HG03378 (cell line): ENCODE measurements around the gene MRPS14.

Source experiments
- ATAC-seq: cut with Tn5 transposase; IDR thresholded peaks from one replicate; pipeline ENCODE4 v1.9.1; 2021; ENCODE audit warnings: mild to moderate bottlenecking, moderate library complexity; ENCODE audit not compliant: unreplicated experiment

MRPS14 gene

DNA sequence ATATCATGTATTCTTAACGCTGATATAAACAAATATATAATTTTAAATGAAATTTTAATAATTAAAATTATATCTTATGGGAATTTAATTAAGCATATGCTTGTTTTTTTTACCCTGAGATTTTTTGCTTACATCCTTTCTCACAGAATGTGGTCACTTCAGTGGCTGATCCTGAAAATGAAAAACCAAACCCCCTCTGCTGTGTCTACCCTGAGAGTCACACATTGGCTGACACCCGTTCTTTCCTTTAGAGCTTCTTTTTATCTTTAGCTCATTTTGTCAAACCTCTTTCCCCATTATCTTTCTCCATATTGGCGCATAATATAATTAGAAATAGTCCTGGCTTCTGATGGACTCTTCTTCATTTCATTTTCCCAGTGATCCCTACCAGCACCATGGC lies 34.2 kb downstream of the MRPS14 start:
- no peak for ATAC-seq

DNA sequence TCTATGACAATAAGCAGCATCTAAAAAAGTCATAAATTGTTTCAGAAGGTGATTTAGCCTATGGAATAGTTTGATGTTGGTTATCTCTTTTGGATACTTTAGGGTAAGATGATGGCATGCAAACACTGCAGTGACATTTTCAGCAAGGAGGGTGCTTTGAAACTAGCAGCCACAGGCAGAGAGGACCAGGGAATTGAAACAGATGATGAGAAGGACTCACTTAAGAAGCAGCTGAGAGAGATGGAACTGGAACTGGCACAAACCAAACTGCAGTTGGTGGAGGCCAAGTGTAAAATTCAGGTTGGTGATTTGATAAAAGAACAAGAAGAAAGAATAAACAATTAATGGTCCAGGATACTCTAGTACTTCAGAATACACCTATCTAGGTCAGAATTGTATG lies 34.7 kb downstream of the MRPS14 start:
- ATAC-seq = no peak

DNA sequence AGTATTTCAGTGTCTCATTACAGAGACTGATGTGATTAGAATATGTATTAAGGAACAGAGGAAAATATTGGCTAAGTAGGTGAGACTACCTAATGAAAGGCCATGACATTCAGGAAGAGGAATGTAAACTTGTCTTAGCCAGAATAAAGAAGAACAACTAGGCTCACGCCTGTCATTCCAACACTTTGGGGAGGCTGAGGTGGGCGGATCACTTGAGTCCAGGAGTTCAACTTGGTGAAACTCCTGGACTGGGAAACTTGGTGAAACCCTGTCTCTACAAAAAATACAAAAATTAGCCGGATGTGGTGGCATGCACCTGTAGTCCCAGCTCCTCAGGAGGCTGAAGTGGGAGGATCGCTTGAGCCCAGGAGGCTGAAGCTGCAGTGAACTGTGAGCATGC lies 38.3 kb downstream of the MRPS14 start:
- ATAC-seq = no peak

DNA sequence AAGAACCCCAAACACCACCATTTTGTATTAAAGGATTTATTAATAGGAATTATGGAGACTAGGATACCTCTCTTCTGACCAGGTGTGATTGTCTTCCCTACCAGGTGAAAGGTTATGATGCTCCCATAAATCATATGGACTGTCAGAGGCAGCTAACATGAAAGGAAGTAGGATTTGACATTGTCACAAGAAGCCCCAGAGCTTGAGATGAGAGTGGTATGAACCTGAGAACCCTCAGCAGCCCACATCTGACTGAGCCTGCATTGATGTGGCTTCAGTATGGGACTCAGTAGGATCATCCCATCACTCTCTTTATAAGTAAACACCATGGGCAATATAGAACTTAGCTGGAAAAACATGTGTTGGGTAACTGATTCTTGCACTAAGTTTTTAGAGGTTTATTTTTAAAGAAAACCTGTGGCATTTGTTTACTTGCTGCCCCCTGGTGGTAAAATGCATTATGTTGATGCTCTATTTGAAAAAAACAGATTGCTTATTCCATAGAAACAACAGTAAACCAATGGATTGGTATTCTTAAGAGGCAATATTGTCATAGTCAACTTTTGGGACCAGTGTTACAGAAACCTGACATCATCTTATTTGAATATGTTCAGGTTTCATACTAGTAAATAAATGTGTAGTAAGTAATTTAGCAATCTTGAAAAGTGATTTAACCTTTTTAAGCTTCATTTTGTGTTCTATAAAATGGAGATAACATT lies 40.1 kb downstream of the MRPS14 start:
- ATAC-seq = no peak

DNA sequence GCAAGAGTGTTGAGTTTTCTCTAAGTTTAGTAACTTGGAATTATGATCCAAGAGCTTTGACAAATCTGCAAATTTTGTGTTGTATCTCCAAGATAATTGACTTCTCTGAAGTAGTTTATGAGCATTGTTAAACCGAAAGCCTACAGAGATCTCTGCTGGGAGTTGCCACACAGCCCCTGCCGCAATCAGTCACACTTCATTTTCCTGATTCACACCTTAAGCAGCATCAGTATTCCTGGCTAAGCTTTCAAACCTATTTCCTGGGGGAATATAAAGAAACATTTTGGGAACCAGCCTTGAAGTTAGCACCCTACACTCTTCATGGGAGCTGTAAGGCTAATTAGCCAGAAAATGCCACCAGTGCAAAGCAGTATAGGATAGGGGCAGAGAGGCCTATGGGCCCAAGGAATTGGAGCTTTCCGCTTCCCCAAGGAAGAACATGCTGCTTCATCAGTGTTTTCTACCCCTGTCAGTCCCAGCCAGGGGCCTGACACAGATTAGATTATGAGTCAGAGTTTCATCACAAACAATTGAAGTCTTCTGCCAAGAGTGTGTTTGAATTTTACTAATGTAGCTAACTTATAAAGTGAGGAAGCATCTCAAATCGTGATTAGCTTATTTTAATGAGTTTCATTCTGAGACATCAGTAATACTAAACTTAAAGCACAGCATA lies 46.7 kb downstream of the MRPS14 start:
- ATAC-seq = no peak

DNA sequence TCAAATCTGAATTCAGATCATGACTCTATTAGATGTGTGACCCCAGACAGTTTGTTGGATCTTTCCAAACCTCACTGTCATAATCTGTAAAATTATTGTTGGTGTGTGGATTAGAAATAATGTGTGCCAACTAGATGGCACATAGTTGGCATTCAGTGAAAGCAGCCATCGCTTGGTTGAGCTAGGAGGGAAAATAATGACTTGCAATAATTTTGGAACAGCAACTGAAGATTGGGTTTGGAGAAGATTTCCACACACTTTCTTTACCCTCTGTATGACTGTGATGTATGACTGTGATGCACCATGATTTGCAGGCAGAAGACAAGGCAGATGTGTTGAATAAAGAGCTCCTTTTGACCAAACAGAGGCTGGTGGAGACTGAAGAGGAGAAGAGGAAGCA lies 47.5 kb downstream of the MRPS14 start:
- ATAC-seq = no peak

DNA sequence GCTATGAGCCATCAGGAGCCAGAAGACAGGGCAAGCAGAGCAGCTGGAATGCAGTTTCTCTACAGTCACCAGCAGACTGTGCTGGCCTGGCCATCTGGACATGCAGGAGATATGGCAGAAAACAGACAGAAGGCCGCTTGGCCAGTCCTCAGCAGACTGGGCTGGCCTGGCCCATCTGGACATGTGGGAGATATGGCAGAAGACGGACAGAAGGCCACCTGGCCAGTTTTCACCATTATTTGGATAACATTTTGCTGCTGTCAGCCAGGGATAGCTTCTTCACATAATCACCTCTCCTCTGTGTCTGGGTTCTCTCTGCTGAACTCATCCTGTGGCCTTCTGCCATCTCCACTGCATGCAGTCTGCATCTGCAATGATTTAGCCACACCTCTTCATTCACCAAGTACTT lies 48.5 kb downstream of the MRPS14 start:
- ATAC-seq = no peak

DNA sequence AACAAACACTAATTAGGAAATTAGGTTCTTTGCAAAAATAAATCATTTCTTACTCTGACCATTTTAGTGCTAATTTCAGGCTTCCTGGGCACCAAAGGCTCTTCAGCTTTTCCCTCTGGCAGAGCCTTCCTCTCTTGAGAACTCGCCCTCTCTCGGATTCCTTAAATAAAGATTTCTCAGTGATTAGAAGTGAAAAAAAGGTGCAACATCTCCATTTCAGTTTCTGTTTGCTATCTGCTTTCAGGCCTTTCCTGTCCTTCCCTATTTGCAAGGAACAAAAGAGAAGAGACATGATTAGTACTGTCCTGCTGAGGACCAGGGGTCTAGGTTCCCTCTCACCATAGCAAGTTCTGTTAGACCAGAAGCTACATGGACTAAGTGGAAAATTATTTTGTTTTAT lies 51.3 kb downstream of the MRPS14 start:
- ATAC-seq = no peak

DNA sequence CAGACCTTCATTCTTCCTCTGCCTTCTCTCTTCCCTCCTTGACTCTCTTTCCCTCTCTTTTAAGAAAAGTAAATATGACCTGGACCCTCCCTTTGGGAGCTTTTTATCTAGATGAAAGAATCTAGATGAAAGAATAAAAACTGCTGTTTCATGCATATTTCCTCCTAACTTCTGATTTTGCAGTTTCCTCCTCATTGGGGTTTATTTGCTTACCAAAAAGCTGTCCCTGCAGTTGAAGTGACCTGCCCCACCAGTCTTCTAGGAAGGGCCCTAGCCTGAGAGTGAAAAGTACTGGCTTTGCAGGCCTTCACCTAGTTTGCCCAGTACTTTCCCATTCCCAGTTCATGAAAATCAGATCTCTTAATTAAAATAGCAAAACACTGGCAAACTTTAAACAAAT lies 51.8 kb downstream of the MRPS14 start:
- no peak for ATAC-seq

DNA sequence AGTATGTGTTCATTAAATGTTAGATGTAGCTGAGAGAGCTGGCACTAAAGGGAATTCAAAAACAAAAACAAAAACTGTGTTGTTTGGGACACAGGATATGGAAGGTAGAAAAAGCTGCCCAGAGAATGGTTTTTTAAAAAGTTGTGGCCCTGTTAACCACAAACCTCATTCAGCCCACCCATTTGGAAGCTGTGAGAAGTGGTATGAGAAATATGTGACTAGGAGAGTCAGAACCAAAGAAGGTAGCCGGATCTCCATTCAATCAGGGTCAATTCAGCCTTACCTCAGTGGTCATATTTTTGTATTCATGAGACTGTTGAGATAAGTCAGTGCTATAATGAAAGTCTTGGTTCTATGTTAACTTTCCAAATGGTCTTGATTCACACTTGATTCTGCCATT lies 53.2 kb downstream of the MRPS14 start:
- ATAC-seq = peak; percentile 54

DNA sequence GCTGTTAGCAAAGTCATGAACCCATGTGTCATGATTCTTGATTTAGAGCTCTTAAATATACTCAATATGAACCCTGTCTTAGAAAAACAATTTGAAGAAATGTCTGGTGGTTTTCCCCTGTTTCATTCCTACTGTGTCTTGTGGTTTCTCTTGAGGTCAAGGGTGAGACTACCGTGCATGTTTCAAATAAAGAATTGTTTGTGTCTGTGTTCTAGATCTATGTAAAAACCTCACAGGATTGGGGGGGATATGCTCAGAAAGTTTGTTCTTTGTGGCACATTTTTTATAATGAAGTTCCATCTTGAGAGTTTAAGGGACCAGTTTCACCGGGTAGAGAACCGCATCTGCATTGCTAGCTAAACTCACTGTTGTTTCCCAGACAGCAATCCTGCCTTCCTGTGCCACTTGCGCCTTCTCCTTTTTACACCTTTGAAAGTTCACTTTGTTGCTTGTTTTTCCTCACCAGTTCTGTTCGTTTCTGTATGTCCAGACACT lies 54.4 kb downstream of the MRPS14 start:
- peak; percentile 75 for ATAC-seq

DNA sequence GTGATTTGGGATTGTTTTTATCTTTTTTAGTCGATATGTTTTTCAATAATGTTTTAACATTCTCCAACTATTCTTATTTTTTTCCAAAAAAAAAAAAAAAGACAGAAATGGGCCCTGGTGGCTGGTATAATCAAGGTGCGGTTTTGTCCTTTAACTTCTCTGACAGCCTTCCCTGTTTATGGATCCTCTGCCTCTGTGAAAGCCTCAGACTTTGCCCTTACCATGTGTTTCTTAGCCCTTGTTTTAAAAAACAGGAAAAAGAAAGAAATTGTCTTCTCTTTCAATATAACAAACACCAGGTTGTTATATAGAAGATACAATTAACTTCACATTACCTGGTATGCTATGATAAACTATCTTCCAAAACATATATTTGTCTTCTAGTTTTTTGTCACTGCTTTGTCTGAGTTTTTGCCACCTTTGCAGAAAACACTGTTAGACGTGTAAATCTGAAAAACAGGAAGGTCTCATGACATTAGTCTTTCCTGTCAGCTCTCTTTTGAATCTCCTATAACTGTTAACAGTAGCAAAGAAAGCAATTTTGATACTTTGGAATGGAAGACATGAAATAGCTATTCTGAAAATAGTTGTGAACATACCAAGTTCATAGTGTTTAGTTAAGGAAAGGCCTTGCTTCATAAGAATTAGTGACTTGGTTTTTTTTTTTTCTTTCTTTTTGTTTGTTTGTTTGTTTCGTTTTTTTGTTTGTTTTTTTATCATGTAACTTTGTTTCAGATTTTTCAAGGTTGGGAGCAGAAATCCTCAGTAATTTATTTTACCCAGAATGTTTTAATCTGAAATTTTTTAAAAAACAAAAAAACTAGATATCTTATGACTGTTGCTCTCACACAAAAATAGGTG lies 55.1 kb downstream of the MRPS14 start:
- no peak for ATAC-seq

DNA sequence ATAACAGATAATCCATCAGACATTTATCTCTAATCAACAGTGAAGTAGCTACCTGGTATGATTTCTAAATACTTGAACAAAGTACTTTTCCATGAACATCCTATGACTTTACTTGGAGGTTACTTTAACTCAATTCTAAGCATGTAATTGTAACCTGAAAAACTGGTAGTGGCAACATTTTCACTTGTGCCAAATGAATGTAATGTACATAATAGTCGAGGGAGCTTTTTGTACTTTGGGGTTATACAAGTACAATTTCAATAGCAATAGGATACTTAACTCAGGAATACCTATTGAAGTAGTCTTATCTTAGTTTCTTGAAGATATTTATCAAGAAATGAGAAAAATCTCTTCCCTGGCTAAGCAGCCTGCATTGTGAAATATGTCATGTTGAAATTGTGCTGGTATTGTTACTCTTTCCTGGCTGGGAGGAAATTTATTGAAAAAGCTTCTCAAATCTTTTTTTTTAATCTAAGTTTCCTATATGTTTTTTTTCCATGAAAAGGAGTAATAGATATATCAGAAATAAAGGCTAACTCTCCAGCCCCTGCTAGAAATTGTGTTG lies 57.1 kb downstream of the MRPS14 start:
- ATAC-seq = no peak

DNA sequence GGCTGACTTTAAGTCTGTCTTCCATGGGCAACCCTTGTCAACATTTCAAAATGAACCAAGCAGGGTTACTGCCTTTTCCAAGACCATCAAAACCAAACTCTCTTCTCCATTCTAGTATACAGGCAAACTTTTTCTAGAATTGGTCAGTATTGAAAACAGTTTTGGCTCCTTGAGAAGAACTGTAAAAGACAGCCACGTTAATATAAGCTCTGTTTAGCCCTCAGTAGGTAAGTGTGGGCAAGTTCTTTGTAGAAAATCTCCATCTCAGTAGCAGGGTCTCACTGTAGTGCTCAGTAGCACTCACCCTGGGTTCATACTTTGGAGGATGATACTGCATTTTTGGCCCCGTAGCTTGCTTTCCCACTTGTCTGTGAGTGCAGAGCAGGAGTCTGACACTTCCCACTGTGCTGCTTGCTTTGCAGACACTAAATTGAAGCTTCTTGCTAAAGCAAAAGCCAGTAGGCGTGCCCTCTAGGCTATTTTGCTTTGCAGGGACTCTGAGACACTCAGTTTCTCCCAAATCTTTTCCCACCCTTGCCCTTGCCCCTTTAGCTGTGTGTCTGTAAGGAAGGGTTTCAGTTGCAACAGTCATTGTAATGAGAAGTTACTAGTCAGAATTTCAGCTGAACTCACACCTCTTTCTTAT lies 57.7 kb downstream of the MRPS14 start:
- no peak for ATAC-seq

DNA sequence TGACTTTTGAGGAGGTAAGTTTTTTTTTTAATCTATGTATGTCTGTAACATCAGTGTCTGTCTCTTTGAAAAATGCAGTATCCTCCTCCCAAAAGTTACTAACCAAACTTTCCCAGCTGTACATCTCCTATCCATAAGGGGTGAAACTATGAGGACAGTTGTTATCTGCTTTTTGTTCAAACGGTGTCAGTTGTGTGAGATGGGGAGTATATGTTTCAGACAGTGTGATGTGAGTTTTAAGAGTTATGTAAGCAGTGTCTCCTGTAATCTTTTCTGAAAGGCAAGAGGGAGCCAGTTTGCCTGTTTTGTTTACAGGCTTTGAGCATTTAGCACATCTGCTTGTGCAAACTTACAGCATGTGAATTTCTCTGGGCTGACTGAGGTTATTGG lies 58.3 kb downstream of the MRPS14 start:
- ATAC-seq = no peak

DNA sequence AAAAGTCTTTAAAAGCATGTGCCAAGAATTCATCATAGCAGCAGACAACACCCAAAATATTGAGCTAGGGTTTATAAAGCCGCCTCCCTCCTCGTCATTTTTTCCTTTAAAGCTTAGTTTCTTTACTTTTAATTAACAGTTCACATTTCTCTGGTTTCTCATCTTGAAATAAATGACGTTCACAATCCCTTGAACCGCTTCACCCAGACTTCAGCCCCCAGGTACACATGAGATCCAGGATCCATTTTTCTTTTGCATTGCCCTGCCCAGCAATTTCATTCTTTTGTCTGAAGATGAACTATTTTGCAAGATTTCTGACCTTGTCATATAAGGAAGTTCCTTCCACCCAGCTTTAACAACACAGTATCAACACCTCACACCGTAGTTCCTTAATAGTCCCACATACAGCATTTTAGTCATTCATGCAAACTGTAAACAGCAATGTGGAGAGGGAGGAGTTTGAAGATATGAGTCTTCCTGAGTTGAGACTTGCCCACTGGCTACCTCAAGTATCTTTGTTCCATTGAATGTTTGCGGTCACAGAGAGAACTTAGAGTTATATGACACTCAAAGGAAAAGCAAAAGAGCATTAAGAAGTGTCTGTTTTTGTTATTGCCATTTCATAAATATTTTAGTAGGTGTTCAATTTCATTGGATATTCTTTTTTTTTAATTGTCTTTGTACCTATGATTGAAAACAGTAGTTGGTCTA lies 58.8 kb downstream of the MRPS14 start:
- ATAC-seq = no peak

DNA sequence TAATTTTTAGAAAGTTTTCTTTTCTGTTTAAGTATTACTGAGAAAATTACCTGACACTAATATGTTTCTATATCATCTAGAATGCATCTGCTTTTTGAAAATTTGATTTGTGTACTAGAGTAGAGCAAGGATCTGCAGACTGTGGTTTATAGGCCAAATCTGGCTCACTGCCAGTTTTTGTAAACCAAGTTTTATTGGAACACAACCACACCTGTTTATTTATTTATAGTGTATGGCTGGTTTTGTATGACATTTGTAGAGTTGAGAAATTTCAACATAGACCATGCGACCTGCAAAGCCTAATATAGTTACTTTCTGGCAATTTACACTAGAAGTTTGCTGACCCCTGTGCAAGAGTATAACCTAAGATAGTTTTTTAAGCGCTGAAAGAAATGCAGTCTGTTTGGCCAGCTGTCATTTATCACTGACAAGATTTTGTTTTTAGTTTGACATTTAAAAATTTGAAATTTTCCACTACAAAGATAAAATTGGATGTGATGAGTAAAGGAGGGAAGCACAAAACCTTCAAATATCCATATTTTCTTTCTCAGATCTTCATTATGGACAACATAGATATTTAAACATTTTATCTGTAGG lies 59.6 kb downstream of the MRPS14 start:
- no peak for ATAC-seq
